ENCODE data around the gene GRK2. TPM values are rescaled to one million over a fixed set of nuclear protein-coding genes. Genes with fewer than 3 reads are reported as not detected.

Gene GRK2
- total and polyA plus RNA-seq, 12 donors: 26.4 to 159 (median 59.6) TPM

DNA sequence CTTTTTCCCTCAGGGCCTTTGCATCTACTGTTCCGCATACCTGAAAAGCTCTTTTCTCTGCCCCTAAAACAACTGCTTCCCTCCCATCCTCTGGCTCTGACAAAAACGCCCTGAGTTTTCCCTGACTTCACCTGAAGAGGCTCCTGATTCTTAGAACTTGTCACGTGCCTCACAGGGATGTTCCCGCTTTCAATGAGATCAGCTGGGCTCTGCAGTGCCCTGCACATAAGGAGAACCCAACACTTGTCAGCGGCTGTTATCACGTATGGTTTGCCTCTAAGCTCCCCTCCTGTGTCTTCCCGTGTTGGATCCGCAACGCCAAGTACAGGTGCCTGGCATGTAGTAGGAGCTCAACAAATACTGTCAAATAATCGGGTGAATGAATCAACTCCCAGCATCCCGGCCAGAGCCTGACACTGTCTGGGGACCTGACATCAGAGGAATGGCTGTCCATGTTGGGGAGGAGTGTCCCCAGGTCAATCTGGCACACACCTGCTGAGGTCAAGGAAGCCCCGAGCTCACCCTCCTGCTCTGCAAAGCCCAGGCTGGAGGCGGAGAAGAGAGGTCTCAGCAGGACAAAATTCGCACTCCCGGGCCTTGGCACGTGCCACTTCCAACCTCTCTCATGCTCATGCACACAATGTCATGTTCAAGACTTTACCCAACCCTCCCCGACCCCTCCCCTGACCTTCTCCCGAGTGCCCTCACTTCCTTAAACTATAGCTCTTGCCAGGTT lies 4.2 kb upstream of the GRK2 start:
- TF ChIP-seq, protein P1, sequence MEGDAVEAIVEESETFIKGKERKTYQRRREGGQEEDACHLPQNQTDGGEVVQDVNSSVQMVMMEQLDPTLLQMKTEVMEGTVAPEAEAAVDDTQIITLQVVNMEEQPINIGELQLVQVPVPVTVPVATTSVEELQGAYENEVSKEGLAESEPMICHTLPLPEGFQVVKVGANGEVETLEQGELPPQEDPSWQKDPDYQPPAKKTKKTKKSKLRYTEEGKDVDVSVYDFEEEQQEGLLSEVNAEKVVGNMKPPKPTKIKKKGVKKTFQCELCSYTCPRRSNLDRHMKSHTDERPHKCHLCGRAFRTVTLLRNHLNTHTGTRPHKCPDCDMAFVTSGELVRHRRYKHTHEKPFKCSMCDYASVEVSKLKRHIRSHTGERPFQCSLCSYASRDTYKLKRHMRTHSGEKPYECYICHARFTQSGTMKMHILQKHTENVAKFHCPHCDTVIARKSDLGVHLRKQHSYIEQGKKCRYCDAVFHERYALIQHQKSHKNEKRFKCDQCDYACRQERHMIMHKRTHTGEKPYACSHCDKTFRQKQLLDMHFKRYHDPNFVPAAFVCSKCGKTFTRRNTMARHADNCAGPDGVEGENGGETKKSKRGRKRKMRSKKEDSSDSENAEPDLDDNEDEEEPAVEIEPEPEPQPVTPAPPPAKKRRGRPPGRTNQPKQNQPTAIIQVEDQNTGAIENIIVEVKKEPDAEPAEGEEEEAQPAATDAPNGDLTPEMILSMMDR (IDR thresholded peaks at IDR 0.05): no peak
- TF ChIP-seq POLR2A (IDR thresholded peaks at IDR 0.05): no peak
- DNase-seq: peak in 2 of 7 donors; percentile 25 to 31
- Histone ChIP-seq H3K4me1 (replicated peaks in 1 of 2) (peaks cover 12 to 28% of the 10 kb centered on the region in 2 donors), H3K4me3 (no peak overlapping the region), H3K27me3 (no peaks in the 10 kb centered on the region), H3K27ac (peak overlapping the region in 1 of 5 donors; percentile 88), H3K36me3 (replicated peaks in 1 of 2) (peaks cover 0 to under 1% of the 10 kb centered on the region in 2 donors), H3K9me3 (replicated peaks in 1 of 3) (no peaks in the 10 kb centered on the region)
- intact Hi-C loops (cut with DNase I): no loop called here
- WGBS, 4 donors: 47 to 59% (median 53%) methylated on average over 12 to 18 of the region's 18 CpGs

DNA sequence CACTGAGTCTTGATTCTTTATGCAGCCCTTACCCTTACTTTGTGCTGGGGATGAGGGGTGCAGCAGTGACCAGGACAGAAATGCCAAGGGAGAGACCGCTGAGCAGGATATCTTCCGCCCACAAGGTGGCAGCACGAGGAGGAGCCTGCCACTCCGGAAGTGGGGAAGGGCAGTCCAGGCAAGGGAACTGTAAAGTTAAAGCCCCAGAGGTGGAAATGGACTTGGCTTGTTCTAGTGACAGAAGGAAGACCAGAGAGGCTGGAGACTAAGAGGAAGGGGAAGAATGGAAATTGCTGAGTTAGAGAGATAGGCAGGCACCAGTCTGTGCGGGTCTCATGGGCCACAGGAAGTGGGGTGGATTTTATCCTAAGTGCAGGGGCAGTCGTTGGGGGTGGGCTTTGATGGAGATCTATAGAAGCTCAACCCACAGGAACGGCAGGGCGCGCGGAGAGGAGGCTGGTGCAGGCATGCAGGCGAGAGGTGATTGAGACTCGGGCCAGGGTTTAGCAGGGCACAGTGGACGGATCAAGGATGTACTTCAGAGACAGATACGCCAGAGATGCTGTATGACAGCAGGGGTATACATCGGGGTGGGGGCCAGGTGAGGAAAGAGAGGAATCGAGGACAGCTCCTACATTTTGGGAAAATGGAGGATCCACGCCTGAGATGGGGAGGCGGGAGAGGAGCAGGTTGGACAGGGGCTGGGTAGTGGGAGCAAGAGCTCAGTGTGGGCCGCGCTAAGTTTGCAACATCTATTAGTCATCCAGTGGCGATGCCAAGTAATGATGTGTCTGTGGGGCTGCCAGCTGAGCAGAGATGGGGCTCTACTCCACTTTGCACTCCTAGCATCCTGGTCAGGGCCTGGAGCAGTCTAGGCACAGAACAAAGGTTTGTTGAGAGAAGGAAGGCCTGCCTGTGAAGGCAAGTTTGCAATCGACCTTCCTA lies 3.3 kb upstream of the GRK2 start:
- Histone ChIP-seq H3K4me3 (no peak overlapping the region), H3K9me3 (replicated peaks in 1 of 3) (no peaks in the 10 kb centered on the region), H3K36me3 (replicated peaks in 1 of 2) (no peaks in the 10 kb centered on the region), H3K4me1 (replicated peaks in 1 of 2) (peaks cover 16 to 37% of the 10 kb centered on the region in 2 donors), H3K27me3 (no peaks in the 10 kb centered on the region), H3K27ac (peak overlapping the region in 3 of 5 donors; percentile 18 to 88 (median 74))
- WGBS, 4 donors: 30 to 42% (median 40%) methylated on average over 20 to 22 of the region's 22 CpGs
- intact Hi-C loops (cut with DNase I): no loop called here
- DNase-seq: peak; percentile 79 to 92 (median 85)
- TF ChIP-seq POLR2A (IDR thresholded peaks at IDR 0.05): no peak
- TF ChIP-seq, protein P1 (IDR thresholded peaks at IDR 0.05): peak; percentile 68 to 87 (median 83)

DNA sequence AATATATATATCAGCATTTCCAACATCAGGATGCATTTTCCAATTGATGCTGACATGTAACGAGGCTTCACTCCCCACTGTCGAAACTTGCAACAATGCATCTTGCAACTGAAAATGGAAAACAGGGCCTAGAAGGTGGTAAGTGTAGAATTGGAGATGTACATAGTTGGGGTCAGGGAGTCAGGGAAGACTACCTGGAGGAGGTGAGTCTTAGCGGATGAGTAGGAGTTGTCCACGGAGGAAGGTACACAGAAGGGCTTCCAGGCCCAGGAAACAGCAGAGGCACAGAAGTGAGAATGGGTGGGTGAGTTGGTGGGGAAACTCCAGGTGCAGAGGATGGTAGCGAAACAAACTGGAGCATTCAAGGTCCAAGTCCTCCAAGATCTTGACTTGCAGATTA lies 2.0 kb upstream of the GRK2 start:
- H3K27me3 ChIP-seq: no peaks in the 10 kb centered on the region
- no peak overlapping the region for H3K4me3 ChIP-seq
- DNase-seq: peak in 1 of 7 donors; percentile 10
- WGBS, 4 donors: 93 to 97% (median 94%) methylated on average over 5 of the region's 5 CpGs
- no peak for TF ChIP-seq POLR2A (IDR thresholded peaks at IDR 0.05)
- TF ChIP-seq, protein P1 (IDR thresholded peaks at IDR 0.05): no peak
- no peak overlapping the region for H3K27ac ChIP-seq
- peaks cover 18 to 49% of the 10 kb centered on the region in 2 donors for H3K4me1 ChIP-seq (replicated peaks in 1 of 2)
- intact Hi-C loops (cut with DNase I): no loop called here
- no peaks in the 10 kb centered on the region for H3K9me3 ChIP-seq (replicated peaks in 1 of 3)
- peaks cover 0 to 7% of the 10 kb centered on the region in 2 donors for H3K36me3 ChIP-seq (replicated peaks in 1 of 2)

Data from adrenal gland (tissue), 12 donors.